Stimulated activated CD4-positive, alpha-beta T cell treated with anti-CD3 and anti-CD28 coated beads, Interleukin-4, amount 100 ng/mL, for 1 hour (primary cell): Measurements from ENCODE around the gene KLHDC8A.
"Not testable (repeated sequence)": the region's sequence is repeated elsewhere in the genome, so short reads cannot be mapped to it uniquely, and the experiment has no call there.

Source experiments
- DNase-seq: peaks from one replicate; pipeline ENCODE4 v3.0.0-alpha.2; 2020

Gene KLHDC8A

GRCh38 chr1:205356440-205357139, at the start of gene KLHDC8A:
KLHDC8A (minus strand) TSS chr1:205356922; CDS start chr1:205343604, 13,318 bp downstream.
- no peak for DNase-seq

- not testable (repeated sequence) for DNase-seq
Measured at GRCh38 chr1:205406252-205406651, 49.5 kb upstream of the KLHDC8A start.

DNA sequence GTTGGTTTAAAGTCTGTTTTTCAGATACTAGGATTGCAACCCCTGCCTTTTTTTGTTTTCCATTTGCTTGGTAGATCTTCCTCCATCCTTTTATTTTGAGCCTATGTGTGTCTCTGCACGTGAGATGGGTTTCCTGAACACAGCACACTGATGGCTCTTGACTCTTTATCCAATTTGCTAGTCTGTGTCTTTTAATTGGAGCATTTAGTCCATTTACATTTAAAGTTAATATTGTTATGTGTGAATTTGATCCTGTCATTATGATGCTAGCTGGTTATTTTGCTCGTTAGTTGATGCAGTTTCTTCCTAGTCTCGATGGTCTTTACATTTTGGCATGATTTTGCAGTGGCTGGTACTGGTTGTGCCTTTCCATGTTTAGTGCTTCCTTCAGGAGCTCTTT, 47.8 kb upstream of the KLHDC8A start:
- not testable (repeated sequence) for DNase-seq

DNA sequence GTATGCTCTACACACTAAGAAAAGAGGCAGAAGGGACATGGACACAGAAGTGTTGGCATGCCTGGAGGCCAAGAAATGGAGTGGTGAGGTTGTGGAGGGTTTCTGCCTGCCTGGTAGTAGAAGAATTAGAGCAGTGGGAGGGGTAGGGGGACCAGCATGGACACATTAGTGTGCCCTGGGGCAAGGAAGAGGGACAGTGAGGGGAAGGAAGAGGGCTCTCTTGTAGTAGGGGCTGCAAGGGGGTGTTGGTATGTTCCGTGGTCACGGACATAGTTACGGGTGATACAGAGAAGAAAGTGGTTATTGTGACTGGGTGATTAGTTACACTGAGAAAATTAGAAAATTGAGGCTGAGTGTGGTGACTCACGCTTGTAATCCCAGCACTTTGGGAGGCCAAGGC, 41.9 kb upstream of the KLHDC8A start:
- DNase-seq: no peak

DNA sequence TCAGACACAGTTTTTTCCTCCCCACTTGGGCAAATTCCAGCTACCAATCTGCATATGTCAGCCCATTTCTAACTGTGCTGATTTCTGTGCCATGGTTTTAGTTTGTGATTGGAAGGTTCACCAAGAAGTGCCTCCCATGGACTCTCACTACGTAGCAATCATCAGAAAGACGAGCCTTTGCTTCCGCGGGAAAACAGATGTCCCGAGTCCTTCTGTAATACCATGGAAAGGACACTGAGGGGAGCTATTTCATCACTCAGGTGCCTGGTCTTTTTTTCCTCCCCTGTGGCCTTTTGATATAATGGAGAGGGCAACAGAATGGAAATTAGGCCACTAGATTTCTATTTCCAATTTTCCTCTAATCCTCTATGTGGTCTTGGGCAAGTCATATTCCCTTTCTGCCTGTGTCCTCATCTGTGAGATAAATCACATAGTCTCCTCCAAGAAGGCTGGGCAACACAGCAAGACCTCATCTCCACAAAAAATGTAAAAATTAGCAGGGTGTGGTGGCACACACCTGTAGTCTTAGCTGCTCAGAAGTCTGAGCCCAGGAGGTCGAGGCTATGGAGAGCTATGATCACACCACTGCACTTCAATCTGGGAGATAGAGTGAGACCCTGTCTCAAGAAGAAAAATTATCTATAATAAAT, 40.4 kb upstream of the KLHDC8A start:
- no peak for DNase-seq

DNA sequence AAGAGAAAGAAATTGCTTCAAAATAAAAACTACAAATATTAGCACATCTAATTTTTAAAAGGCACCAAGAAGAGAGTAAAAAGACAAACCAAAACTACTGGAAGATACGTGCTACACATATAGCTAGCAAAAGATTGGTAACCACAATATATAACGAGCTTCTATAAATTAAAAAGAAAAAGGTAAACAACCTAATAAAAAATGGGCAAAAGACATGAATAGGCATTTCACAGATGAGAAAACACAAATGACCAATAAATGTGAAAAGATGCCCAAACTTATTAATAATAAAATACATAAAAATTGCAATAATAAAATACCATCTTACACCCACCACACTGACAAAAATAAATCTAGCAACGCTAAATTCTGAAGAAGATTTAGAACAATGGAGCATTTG, 38.9 kb upstream of the KLHDC8A start:
- DNase-seq: no peak

- DNase-seq: no peak
Measured at GRCh38 chr1:205392650-205393049, 35.9 kb upstream of the KLHDC8A start.

DNA sequence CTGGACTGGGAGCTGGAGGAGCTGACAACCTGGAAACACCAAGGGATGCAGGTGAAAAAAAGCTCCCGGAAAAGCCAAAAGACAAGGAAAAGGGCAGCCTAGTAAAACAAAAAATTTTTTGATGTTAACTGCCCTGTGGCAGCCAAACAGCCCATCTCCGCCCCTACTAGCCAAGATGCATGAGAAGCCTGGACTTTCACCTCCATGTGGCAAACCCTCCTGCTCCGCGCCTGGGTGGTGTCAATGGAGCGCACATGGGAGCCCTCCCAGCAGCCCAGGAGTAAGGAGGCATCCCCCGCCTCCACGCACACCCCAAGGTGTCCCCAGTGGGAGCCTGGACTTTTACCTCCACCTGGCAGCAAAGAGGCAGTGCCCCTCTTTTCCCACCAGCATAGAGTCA, 34.7 kb upstream of the KLHDC8A start:
- no peak for DNase-seq

DNA sequence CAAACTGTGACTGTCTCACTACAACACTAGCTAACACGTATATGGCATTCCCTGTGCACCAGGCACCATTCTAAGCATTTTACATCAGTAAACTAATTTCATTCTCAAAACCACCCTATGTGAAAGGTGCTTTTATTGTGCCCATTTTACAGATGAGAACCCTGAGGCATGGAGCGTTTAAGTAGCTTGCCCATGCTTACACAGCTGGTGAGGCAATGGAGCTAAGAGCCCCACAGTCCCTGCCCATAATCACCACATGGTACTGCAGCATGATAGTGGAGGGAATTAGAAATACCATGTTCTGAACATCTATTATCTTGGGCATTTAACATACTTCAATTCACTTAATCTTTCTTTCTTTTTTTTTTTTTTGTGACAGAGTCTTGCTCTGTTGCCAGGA, 31.1 kb upstream of the KLHDC8A start:
- DNase-seq: no peak

GRCh38 chr1:205382990-205383389, 26.3 kb upstream of the KLHDC8A start:
- not testable (repeated sequence) for DNase-seq

DNA sequence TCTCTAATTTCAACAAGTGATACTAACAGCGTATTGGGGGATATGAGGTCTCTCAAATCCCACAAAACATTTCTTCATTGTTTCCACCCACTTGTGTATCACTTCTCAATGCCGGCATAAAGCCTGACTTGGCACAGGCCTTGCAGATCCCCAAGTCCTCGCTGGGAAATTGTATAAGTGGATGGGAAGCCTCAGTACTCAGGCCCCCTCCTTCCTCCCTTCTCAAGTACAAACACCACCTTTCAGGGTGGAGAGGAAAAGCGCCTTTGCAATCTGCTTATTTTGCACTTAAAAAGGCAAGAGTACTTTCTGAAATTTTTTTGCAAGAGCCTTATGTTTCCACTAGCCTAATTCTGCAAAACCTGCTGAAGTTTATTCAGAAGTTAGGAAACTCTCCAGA, 25.8 kb upstream of the KLHDC8A start:
- DNase-seq: no peak

- no peak for DNase-seq
Measured at GRCh38 chr1:205381305-205381704, 24.6 kb upstream of the KLHDC8A start.

DNA sequence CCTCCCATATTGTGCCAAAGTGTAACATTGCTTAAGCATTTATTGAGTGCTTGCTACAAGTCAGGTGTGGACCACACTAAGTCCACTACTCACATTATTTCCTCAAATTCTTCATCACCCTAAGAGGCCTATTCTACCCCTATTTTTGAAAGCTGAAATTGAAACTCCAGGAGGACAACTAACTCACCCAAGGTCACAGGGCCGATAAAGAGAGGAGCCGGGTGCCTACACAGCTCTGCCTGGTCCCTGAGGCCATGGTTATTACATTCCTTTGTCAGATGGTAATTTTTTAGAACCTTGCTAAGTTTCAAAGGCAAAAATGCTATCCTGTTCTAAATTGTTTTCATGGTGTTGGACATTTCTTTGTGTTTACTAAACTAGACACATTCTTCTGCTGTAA, 24.2 kb upstream of the KLHDC8A start:
- no peak for DNase-seq

DNA sequence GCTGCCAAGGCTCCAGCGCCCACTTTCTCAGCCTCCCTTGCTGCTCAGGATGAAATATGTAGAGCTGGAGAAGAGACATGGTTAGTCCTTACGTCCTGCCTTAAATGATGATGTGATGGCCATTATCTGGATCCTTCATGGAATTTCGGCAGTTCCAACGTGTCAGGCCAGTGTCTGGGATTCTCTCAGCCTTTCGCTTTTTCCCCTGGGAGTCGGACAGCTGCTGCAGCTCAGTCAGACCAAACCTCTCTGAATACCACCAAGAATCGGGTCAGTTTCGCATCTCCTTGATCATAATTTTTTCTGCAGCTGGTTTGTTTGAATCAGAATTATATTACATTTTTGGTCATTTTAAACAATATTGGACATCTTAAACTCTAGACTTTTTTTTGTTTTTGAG, 22.3 kb upstream of the KLHDC8A start:
- no peak for DNase-seq

DNA sequence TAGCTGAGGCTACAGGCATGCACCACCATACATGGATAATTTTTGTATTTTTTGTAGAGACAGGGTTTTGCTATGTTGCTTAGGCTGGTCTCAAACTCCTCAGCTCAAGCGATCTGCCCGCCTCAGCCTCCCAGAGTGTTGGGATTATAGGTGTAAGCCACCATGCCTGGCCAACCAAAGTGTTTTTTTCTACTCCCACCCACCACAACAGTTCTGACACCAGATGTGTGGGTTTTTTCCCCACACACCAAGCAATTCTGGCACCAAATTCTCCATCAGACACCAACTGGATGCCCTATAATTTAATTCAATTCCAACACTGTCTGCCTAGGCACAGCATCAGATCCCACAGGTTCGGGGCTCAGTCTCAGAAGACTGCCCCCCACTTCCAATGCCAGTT, 20.6 kb upstream of the KLHDC8A start:
- DNase-seq: no peak

DNA sequence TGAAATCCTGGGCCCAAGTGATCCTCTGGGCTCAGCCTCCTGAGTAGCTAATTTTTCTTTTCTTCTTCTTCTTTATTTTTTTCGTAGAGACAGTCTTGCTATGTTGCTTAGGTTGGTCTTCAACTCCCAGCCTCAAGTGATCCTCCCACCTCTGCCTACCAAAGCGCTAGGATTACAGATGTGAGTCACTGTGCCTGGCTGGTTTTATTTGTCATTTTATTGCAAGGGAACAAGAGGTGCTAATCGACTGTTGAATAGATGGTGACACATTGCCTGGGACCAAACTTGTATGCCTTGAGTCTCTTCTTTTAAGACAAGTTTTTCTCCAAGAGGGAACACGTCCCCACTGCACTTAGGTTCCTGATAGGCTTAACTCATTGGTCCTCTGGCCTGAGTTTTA, 20.0 kb upstream of the KLHDC8A start:
- no peak for DNase-seq

- no peak for DNase-seq
Measured at GRCh38 chr1:205375835-205376545, 19.3 kb upstream of the KLHDC8A start.

- DNase-seq: no peak
Measured at GRCh38 chr1:205374210-205375078, 17.7 kb upstream of the KLHDC8A start.

- DNase-seq: no peak
Measured at GRCh38 chr1:205373798-205374175, 17.1 kb upstream of the KLHDC8A start.

DNA sequence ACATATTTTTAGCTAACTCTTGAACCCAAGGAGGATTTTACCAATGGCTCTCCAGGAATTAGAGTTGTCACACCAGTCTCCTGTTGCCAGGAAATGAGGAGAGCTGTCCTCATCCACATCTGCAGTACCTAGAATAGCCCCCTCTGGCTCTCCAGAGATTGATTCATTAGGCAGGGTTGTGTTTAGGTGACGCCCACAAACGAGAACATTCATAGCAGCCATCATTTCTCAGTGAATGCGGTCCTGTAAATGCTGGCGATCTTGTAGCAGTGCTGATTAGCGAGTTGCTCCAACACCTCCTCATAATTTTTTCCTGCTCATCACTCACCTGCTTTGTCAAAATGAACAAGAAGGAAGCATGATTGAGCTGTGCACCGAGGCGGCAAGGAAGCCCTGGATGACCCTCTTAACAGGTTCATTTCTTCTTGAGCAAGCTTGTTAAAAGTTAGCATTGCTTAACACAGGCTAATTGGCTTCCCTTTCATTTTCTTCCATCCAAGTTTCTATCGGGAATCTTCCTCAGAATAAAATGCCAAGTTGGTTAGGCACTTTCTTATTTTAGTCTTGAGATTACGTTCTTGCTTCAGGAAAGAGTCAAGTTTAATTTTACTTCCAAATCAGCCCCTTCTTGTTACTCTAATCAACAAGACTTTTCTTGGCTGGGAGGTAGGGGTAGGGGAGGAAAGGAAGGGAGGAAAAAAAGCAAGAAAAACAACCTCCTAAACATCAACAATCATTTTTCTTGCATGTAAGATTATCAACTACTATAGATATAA, 16.5 kb upstream of the KLHDC8A start:
- DNase-seq: no peak

DNA sequence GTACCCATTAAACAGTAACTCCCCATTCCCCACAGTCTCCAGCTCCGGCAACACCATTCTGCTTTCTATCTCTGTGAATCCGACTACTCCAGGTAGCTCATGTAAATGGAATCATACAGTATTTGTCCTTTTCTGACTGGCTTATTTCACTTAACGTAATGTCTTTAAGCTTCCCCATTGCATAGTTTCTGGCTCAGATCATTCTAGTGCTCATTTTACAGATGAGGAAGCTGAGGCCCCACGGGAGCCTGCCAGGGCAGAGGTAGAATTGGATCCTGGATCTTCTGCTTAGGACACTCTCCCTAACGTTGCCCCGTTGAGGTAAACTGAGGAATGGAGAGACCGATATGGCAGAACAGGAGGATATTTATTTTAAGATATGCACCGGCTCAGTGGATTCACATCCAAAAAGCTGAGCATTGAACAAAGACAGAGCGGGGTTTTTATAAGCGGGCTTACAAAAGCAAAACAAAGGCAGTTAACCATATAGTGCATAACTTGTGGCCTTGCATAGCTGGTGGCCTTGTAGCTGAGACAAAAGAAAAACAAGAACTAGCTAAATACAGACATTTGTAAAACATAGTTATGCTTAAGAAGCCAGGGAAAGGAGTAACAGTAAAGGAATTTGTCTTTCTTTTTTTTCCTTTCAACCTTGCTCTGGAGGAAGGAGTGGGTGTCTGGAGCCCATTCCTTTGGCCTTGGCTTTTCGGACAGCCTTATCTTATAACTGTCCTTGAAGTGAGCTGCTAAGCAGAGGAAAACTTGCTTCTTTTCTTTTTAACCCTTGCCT, 15.3 kb upstream of the KLHDC8A start:
- no peak for DNase-seq

DNA sequence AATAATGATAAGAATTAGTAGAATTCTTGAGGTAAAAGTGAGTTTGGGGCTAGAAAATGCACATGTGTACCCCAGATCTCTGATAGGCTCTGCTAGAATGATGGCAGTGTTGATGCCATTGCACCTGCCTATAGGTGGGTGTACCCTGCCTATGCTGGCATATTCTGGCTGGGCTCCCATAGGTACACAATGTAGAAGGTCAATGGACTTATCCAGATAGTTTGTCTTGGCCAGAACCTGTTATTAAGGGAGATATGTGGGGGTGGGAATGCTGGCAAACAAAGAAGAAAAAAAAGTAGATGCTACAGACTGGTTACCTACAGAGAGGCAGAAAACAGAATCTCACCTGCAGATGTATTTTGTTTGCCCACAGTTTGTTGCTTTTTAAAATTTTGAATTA, 14.1 kb upstream of the KLHDC8A start:
- no peak for DNase-seq
